Fibroblast of lung (primary cell): ENCODE results near the gene TSEN15. TPM values are rescaled to one million over a fixed set of nuclear protein-coding genes. Genes with fewer than 3 reads are reported as not detected.

Experiments
- DNase-seq, 2 donors: peaks; one replicate each; pipeline versions ENCODE4 v3.0.0 to v3.0.0-alpha.2; 2010; ENCODE audit warnings: low read depth in 2 of 2
- H2AFZ ChIP-seq: 2 replicates; pipeline ENCODE4 v1.5.1; 2012; ENCODE audit warnings: low read length, control low read depth, inconsistent platforms
- H3K27ac ChIP-seq: 2 replicates; pipeline ENCODE4 v1.5.1; 2011; ENCODE audit warnings: low read length, control low read depth; ENCODE audit not compliant: insufficient read depth
- H3K27me3 ChIP-seq: 2 replicates; pipeline ENCODE4 v1.5.1; 2011; ENCODE audit warnings: mild to moderate bottlenecking, low read length; ENCODE audit not compliant: control insufficient read depth, insufficient read depth
- H3K36me3 ChIP-seq: 2 replicates; pipeline ENCODE4 v1.5.1; 2011; ENCODE audit warnings: low read length; ENCODE audit not compliant: control insufficient read depth, insufficient read depth
- H3K4me1 ChIP-seq: 2 replicates; pipeline ENCODE4 v1.5.1; 2011; ENCODE audit warnings: low read length; ENCODE audit not compliant: control insufficient read depth, insufficient read depth; ENCODE audit errors: extremely low read depth
- H3K4me2 ChIP-seq: 2 replicates; pipeline ENCODE4 v1.5.1; 2011; ENCODE audit warnings: low read length, control low read depth; ENCODE audit not compliant: insufficient read depth; ENCODE audit errors: extremely low read depth
- H3K4me3 ChIP-seq, 4 experiments: fragments of 200-600 bp in 1 of 4; sonication (generic) in 1 of 4; replicated peaks in 1 of 4; 2 replicates each; pipeline ENCODE4 v1.5.1; 2011 to 2016; ENCODE audit warnings: low read length in 4 of 4, low read depth in 3 of 4, mild to moderate bottlenecking in 3 of 4, control low read depth in 2 of 4, inconsistent platforms in 1 of 4, mixed read lengths in 1 of 4; ENCODE audit not compliant: insufficient read depth in 1 of 4; ENCODE audit errors: control extremely low read depth in 1 of 4
- H3K79me2 ChIP-seq: 2 replicates; pipeline ENCODE4 v1.5.1; 2012; ENCODE audit warnings: mild to moderate bottlenecking, low read length, inconsistent platforms; ENCODE audit not compliant: control insufficient read depth, insufficient read depth
- H3K9ac ChIP-seq: 2 replicates; pipeline ENCODE4 v1.5.1; 2011; ENCODE audit warnings: mild to moderate bottlenecking, low read length, control low read depth; ENCODE audit not compliant: insufficient read depth
- H3K9me3 ChIP-seq: 2 replicates; pipeline ENCODE4 v1.5.1; 2012; ENCODE audit warnings: low read depth, low read length; ENCODE audit not compliant: control insufficient read depth, insufficient read depth
- H4K20me1 ChIP-seq: 2 replicates; pipeline ENCODE4 v1.5.1; 2011; ENCODE audit warnings: low read length; ENCODE audit not compliant: control insufficient read depth, insufficient read depth; ENCODE audit errors: extremely low read depth
- EZH2 ChIP-seq: IDR thresholded peaks from 2 replicates; pipeline ENCODE4 v1.5.1; 2012; ENCODE audit warnings: low read length, control low read depth, mild to moderate bottlenecking; ENCODE audit errors: missing control alignments
- polyA plus RNA-seq, 2 donors: library from polyadenylated mRNA; depleted of rRNA in 1 of 2; stranded (reverse) in 1 of 2; unstranded in 1 of 2; fragments of >200 nt; gene quantifications; 2 replicates each; pipeline ENCODE4 v1.2.1, GENCODE V29; 2011 to 2012; ENCODE audit warnings: missing spikeins in 1 of 2
- total RNA-seq: library from RNA; depleted of rRNA; stranded (reverse); fragments of >200 nt; gene quantifications from 2 replicates; pipeline ENCODE4 v1.2.1, GENCODE V29; 2014
- TF ChIP-seq, protein P1 (sequence below), 2 donors: IDR thresholded peaks in 1 of 2; conservative IDR thresholded peaks in 1 of 2; 1 replicate in 1 of 2; 2 replicates in 1 of 2; pipeline ENCODE4 v1.5.1; 2011 to 2012; ENCODE audit warnings: low read length in 2 of 2, control low read depth in 1 of 2, inconsistent platforms in 1 of 2, low read depth in 1 of 2, mild to moderate bottlenecking in 1 of 2

The TSEN15 gene
- total and polyA plus RNA-seq, 2 donors (not counting 1 experiment from before 2014, with no cell fraction given), result 53.7 to 74.2 TPM

- Histone ChIP-seq H3K36me3 (no peaks in the 10 kb centered on the region), H3K27me3 (no peaks in the 10 kb centered on the region), H3K27ac (no peak overlapping the region), H3K4me1 (no peaks in the 10 kb centered on the region), H2AFZ (no peak overlapping the region), H4K20me1 (no peaks in the 10 kb centered on the region), H3K4me3 (no peak overlapping the region), H3K9me3 (no peaks in the 10 kb centered on the region), H3K9ac (no peak overlapping the region), H3K4me2 (no peak overlapping the region), H3K79me2 (no peaks in the 10 kb centered on the region)
- no peak for DNase-seq
- TF ChIP-seq, protein P1, sequence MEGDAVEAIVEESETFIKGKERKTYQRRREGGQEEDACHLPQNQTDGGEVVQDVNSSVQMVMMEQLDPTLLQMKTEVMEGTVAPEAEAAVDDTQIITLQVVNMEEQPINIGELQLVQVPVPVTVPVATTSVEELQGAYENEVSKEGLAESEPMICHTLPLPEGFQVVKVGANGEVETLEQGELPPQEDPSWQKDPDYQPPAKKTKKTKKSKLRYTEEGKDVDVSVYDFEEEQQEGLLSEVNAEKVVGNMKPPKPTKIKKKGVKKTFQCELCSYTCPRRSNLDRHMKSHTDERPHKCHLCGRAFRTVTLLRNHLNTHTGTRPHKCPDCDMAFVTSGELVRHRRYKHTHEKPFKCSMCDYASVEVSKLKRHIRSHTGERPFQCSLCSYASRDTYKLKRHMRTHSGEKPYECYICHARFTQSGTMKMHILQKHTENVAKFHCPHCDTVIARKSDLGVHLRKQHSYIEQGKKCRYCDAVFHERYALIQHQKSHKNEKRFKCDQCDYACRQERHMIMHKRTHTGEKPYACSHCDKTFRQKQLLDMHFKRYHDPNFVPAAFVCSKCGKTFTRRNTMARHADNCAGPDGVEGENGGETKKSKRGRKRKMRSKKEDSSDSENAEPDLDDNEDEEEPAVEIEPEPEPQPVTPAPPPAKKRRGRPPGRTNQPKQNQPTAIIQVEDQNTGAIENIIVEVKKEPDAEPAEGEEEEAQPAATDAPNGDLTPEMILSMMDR (conservative IDR thresholded peaks at IDR 0.05 in 1 of 2, IDR thresholded peaks at IDR 0.05 in 1 of 2; ENCODE audit: low read depth in 1 of 2, low read length in 2 of 2), result no peak
- no peak for TF ChIP-seq EZH2
These were observed 34.1 kb downstream of the TSEN15 start for GRCh38 chr1:184085667-184086066.

DNA sequence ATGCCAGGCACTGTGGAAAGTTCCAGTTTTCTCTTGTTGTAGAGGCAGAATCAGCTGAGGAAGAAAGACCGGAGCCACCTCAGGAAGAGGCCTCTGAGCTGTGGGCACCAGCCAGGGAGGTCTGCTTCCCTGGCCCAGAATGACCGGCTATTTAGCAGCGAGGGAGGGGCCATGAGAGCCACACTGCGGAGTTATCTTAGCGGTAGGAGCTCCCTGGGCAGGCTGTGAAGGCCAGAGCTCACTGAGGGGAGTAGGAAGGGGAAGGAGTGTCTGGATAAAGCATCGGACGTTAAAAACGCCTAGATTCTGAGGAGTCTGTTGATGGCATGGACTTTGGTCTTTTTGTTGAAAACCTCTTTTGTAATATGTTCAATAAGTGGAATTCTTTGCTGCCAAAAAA lies 36.5 kb downstream of the TSEN15 start:
- Histone ChIP-seq H3K27ac (no peak overlapping the region), H3K9me3 (no peaks in the 10 kb centered on the region), H3K79me2 (no peaks in the 10 kb centered on the region), H3K4me2 (no peak overlapping the region), H3K4me3 (no peak overlapping the region), H2AFZ (no peak overlapping the region), H3K4me1 (no peaks in the 10 kb centered on the region), H3K9ac (no peak overlapping the region), H4K20me1 (no peaks in the 10 kb centered on the region), H3K27me3 (no peaks in the 10 kb centered on the region), H3K36me3 (no peaks in the 10 kb centered on the region)
- no peak for TF ChIP-seq EZH2
- TF ChIP-seq, protein P1 (conservative IDR thresholded peaks at IDR 0.05 in 1 of 2, IDR thresholded peaks at IDR 0.05 in 1 of 2; ENCODE audit: low read depth in 1 of 2, low read length in 2 of 2), result no peak
- no peak for DNase-seq

DNA sequence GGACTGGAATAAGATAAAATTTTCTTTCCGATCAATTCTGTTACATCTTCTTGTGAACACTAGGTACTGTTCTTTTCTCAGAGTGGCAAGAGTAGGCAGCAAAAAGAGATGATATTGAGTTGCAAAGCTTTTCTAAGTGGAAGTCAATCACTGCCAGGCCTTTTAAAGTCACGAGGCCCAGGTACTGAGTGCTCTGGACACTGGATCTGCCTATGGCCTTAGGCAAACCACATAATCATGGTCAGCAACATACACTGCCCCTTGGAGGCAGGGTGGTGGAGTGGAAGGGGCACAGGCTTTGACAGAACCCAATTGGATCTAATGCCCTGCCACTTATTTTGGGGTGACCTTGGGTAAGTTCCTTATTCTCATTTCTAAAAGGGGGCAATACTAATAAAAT lies 41.5 kb downstream of the TSEN15 start:
- Histone ChIP-seq H3K36me3 (no peaks in the 10 kb centered on the region), H2AFZ (no peak overlapping the region), H3K27ac (no peak overlapping the region), H3K4me3 (no peak overlapping the region), H3K9ac (no peak overlapping the region), H3K79me2 (no peaks in the 10 kb centered on the region), H3K27me3 (no peaks in the 10 kb centered on the region), H3K4me2 (no peak overlapping the region), H4K20me1 (no peaks in the 10 kb centered on the region), H3K4me1 (no peaks in the 10 kb centered on the region), H3K9me3 (no peaks in the 10 kb centered on the region)
- no peak for TF ChIP-seq EZH2
- TF ChIP-seq, protein P1 (conservative IDR thresholded peaks at IDR 0.05 in 1 of 2, IDR thresholded peaks at IDR 0.05 in 1 of 2; ENCODE audit: low read depth in 1 of 2, low read length in 2 of 2), result no peak
- no peak for DNase-seq
